Activated T-helper 1 cell treated with anti-CD3 and anti-CD28 coated beads, Interleukin-12 subunit alpha, Interleukin-12 subunit beta, Interleukin-2, Interleukin-4 antibody, amounts not matched to agents 30 ng/mL and 10 ng/mL and 1 ng/mL, durations not matched to agents 14 hours and 24 hours and 36 hours (primary cell): Measurements from ENCODE around the gene MYMX. TPM values are rescaled to one million over a fixed set of nuclear protein-coding genes. Genes with fewer than 3 reads are reported as not detected.

ENCODE experiments used
- DNase-seq: peaks from one replicate; pipeline ENCODE4 v3.0.0; 2021; ENCODE audit warnings: low spot score
- H3K27ac Mint-ChIP-seq: one replicate; pipeline ENCODE4 v1.8.0; 2021; ENCODE audit warnings: mild to moderate bottlenecking, mixed read lengths
- H3K27me3 Mint-ChIP-seq: one replicate; pipeline ENCODE4 v1.8.0; 2022; ENCODE audit warnings: mild to moderate bottlenecking, moderate library complexity, mixed read lengths; ENCODE audit not compliant: insufficient read depth
- H3K36me3 Mint-ChIP-seq: one replicate; pipeline ENCODE4 v1.8.0; 2021; ENCODE audit warnings: low read depth, mixed read lengths
- H3K4me1 Mint-ChIP-seq: one replicate; pipeline ENCODE4 v1.8.0; 2021; ENCODE audit warnings: low read depth, mixed read lengths
- H3K4me3 Mint-ChIP-seq: one replicate; pipeline ENCODE4 v1.8.0; 2021; ENCODE audit warnings: mild to moderate bottlenecking, moderate library complexity, mixed read lengths
- H3K9me3 Mint-ChIP-seq: one replicate; pipeline ENCODE4 v1.8.0; 2021; ENCODE audit warnings: mixed read lengths
- intact Hi-C: fragments of 100-400 bp; cut with micrococcal nuclease; formaldehyde crosslinking; loops from one replicate; pipeline ENCODE4 v1.15.1; 2024
- total RNA-seq: library from RNA; stranded (reverse); gene quantifications from 2 replicates; pipeline ENCODE4 v1.2.3, GENCODE V29; 2022

MYMX gene
- not detected in 2 replicates for total RNA-seq

GRCh38 chr6:44216677-44217331 lies at the start of gene MYMX:
Gene MYMX (plus strand): TSS chr6:44216926. CDS start chr6:44217472, 546 bp downstream.
- H3K4me1 Mint-ChIP-seq: peaks cover 15% of the 10 kb centered on the region
- no peak within 1 kb of the TSS for H3K4me3 Mint-ChIP-seq
- peaks cover 23% of the 10 kb centered on the region for H3K27me3 Mint-ChIP-seq
- intact Hi-C loops: no loop called here
- DNase-seq: no peak
- no peak within 1 kb of the TSS for H3K27ac Mint-ChIP-seq
- no peaks in the 10 kb centered on the region for H3K9me3 Mint-ChIP-seq
- no peaks in the 10 kb centered on the region for H3K36me3 Mint-ChIP-seq

- peaks cover 15% of the 10 kb centered on the region for H3K27me3 Mint-ChIP-seq
- peaks cover 12% of the 10 kb centered on the region for H3K4me1 Mint-ChIP-seq
- no peak overlapping the region for H3K4me3 Mint-ChIP-seq
- intact Hi-C loops: no loop called here
- no peaks in the 10 kb centered on the region for H3K9me3 Mint-ChIP-seq
- H3K36me3 Mint-ChIP-seq: no peaks in the 10 kb centered on the region
- H3K27ac Mint-ChIP-seq: no peak overlapping the region
- DNase-seq: no peak
These were observed 49.2 kb upstream of the MYMX start for GRCh38 chr6:44167567-44167966.

- Mint-ChIP-seq H3K4me1 (peaks cover 17% of the 10 kb centered on the region), H3K9me3 (no peaks in the 10 kb centered on the region), H3K27ac (no peak overlapping the region), H3K4me3 (no peak overlapping the region), H3K36me3 (no peaks in the 10 kb centered on the region), H3K27me3 (peaks cover 13% of the 10 kb centered on the region)
- no peak for DNase-seq
- intact Hi-C loops: no loop called here
These were observed 47.6 kb upstream of the MYMX start for GRCh38 chr6:44169154-44169553.

GRCh38 chr6:44169886-44170570 lies 46.7 kb upstream of the MYMX start:
- no peak overlapping the region for H3K27ac Mint-ChIP-seq
- no peaks in the 10 kb centered on the region for H3K36me3 Mint-ChIP-seq
- H3K4me3 Mint-ChIP-seq: no peak overlapping the region
- intact Hi-C loops: no loop called here
- no peak for DNase-seq
- peaks cover 17% of the 10 kb centered on the region for H3K4me1 Mint-ChIP-seq
- peaks cover 9% of the 10 kb centered on the region for H3K27me3 Mint-ChIP-seq
- H3K9me3 Mint-ChIP-seq: no peaks in the 10 kb centered on the region

GRCh38 chr6:44171899-44172546 lies 44.7 kb upstream of the MYMX start:
- no peaks in the 10 kb centered on the region for H3K9me3 Mint-ChIP-seq
- no peak for DNase-seq
- no peak overlapping the region for H3K4me3 Mint-ChIP-seq
- no peaks in the 10 kb centered on the region for H3K36me3 Mint-ChIP-seq
- intact Hi-C loops: loop anchor here (1.0 kb wide), 6 partner anchors 52 to 166 kb away; partner anchors contain the start of gene SLC35B2
- H3K27me3 Mint-ChIP-seq: peaks cover 5% of the 10 kb centered on the region
- no peak overlapping the region for H3K27ac Mint-ChIP-seq
- peaks cover 12% of the 10 kb centered on the region for H3K4me1 Mint-ChIP-seq

GRCh38 chr6:44172731-44173500 lies 43.8 kb upstream of the MYMX start:
- Mint-ChIP-seq H3K4me3 (no peak overlapping the region), H3K4me1 (peaks cover 12% of the 10 kb centered on the region)
- intact Hi-C loops: loop anchor here (1.0 kb wide), 6 partner anchors 51 to 165 kb away; partner anchors contain the start of gene SLC35B2

GRCh38 chr6:44176130-44176761 lies 40.5 kb upstream of the MYMX start:
- peaks cover 3% of the 10 kb centered on the region for H3K27me3 Mint-ChIP-seq
- no peak overlapping the region for H3K27ac Mint-ChIP-seq
- H3K4me1 Mint-ChIP-seq: peaks cover 12% of the 10 kb centered on the region
- H3K4me3 Mint-ChIP-seq: no peak overlapping the region
- no peaks in the 10 kb centered on the region for H3K9me3 Mint-ChIP-seq
- H3K36me3 Mint-ChIP-seq: no peaks in the 10 kb centered on the region
- DNase-seq: no peak
- intact Hi-C loops: no loop called here

More at GRCh38 chr6:44172731-44173500, 43.8 kb upstream of the MYMX start:
- no peaks in the 10 kb centered on the region for H3K9me3 Mint-ChIP-seq
- DNase-seq: peak; percentile 64
- peaks cover 7% of the 10 kb centered on the region for H3K27me3 Mint-ChIP-seq
- H3K27ac Mint-ChIP-seq: peak overlapping the region; percentile 45
- no peaks in the 10 kb centered on the region for H3K36me3 Mint-ChIP-seq

- Mint-ChIP-seq H3K36me3 (no peaks in the 10 kb centered on the region), H3K9me3 (no peaks in the 10 kb centered on the region), H3K27me3 (peaks cover 3% of the 10 kb centered on the region), H3K27ac (no peak overlapping the region), H3K4me3 (no peak overlapping the region), H3K4me1 (peaks cover 11% of the 10 kb centered on the region)
- DNase-seq: no peak
- intact Hi-C loops: no loop called here
These were observed 39.8 kb upstream of the MYMX start for GRCh38 chr6:44176762-44177509.

- Mint-ChIP-seq H3K9me3 (no peaks in the 10 kb centered on the region), H3K4me3 (no peak overlapping the region), H3K36me3 (no peaks in the 10 kb centered on the region), H3K27me3 (peaks cover 3% of the 10 kb centered on the region), H3K4me1 (peaks cover 2% of the 10 kb centered on the region), H3K27ac (no peak overlapping the region)
- intact Hi-C loops: no loop called here
- no peak for DNase-seq
These were observed 38.9 kb upstream of the MYMX start for GRCh38 chr6:44177691-44178423.

GRCh38 chr6:44178424-44179071 lies 38.2 kb upstream of the MYMX start:
- H3K27ac Mint-ChIP-seq: no peak overlapping the region

GRCh38 chr6:44179072-44179536 lies 37.6 kb upstream of the MYMX start:
- Mint-ChIP-seq H3K27ac (no peak overlapping the region), H3K9me3 (no peaks in the 10 kb centered on the region), H3K4me1 (no peaks in the 10 kb centered on the region), H3K36me3 (no peaks in the 10 kb centered on the region), H3K4me3 (no peak overlapping the region), H3K27me3 (peaks cover 3% of the 10 kb centered on the region)
- intact Hi-C loops: no loop called here
- DNase-seq: no peak

More at GRCh38 chr6:44178424-44179071, 38.2 kb upstream of the MYMX start:
- no peaks in the 10 kb centered on the region for H3K9me3 Mint-ChIP-seq
- no peaks in the 10 kb centered on the region for H3K36me3 Mint-ChIP-seq
- no peak overlapping the region for H3K4me3 Mint-ChIP-seq
- no peak for DNase-seq
- H3K4me1 Mint-ChIP-seq: no peaks in the 10 kb centered on the region
- H3K27me3 Mint-ChIP-seq: peaks cover 3% of the 10 kb centered on the region
- intact Hi-C loops: no loop called here
